GF-D8 (cell line): ENCODE measurements around the gene SUSD4.

Experiments
- DNase-seq: peaks from one replicate; lab custom pipeline; 2025; lab: John Stamatoyannopoulos, UW

Gene SUSD4

GRCh38 chr1:223249854-223250631 lies 113.9 kb downstream of the SUSD4 start:
- no peak for DNase-seq

DNA sequence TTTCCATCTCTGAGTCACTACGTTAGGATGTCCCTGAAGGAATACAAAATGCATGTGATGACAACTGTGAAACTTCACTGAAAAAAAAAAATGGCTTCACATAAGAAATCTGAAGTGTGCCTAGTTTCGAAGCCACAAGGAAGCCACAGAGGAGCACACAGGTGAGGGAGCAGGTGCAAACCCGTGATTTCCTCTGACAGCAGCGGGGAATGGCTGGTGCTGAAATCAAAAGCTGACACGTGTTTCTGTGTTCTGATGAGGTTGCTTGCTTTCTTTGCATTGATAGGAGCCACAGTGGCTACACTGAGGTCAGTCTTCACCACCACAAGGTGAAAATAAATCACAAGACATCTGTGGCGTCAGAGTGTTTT lies 115.2 kb downstream of the SUSD4 start:
- no peak for DNase-seq

DNA sequence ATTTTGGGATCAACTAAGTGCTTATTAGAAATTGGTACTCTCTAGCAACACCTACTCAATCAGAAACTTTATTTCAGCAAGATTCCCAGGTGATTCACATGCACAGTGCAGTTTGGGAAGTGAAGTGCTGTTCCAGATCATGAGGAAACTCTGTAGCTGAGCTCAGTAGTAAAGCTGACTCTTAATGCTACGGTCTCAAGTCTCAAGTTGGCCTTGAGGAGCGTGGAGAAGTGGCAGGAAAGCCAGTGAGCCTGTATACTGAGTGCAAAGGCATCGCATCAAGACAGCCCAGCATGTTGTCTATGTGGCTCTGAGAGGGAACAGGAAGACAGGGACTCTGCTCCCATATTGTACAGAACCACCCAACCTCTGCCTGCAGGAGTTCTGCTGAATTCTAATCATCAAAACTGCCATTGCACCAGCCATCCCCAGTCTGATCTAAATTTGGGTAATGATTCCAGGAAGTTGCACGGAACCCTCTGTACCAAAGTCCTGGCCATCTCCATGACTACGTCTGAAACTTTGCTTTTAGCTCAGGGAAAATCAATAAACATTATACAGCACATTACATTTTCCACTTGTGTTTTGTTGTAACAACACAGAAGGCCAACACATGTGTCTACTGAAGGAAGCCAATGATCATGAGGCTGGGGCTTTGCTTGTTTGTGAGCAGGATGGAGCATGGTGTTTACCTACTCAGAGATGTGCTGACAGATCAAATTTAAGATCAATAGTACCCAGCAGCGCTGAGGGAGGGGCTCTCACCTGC lies 115.8 kb downstream of the SUSD4 start:
- no peak for DNase-seq

- no peak for DNase-seq
These were observed 117.4 kb downstream of the SUSD4 start for GRCh38 chr1:223246476-223247112.

GRCh38 chr1:223245983-223246382 lies 118.0 kb downstream of the SUSD4 start:
- DNase-seq: no peak

DNA sequence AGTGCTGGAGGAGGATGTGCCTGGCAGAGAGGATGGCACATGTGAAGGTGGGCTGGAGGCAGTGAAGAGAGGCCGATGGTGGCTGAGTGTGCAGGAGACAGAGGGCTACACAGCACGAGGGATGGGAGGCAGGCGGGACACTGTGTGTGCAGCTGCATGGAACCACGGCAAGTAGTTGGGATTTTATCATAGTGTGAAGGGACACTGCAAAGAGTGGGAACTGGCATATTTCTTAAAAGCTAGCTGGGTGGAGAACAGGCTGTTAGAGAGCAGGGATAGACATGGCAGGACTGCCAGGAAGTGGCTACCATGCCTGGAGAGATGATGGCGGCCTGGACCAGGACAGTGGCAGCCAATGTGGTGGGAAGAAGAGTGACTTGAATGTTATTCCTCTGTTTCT lies 118.6 kb downstream of the SUSD4 start:
- no peak for DNase-seq

DNA sequence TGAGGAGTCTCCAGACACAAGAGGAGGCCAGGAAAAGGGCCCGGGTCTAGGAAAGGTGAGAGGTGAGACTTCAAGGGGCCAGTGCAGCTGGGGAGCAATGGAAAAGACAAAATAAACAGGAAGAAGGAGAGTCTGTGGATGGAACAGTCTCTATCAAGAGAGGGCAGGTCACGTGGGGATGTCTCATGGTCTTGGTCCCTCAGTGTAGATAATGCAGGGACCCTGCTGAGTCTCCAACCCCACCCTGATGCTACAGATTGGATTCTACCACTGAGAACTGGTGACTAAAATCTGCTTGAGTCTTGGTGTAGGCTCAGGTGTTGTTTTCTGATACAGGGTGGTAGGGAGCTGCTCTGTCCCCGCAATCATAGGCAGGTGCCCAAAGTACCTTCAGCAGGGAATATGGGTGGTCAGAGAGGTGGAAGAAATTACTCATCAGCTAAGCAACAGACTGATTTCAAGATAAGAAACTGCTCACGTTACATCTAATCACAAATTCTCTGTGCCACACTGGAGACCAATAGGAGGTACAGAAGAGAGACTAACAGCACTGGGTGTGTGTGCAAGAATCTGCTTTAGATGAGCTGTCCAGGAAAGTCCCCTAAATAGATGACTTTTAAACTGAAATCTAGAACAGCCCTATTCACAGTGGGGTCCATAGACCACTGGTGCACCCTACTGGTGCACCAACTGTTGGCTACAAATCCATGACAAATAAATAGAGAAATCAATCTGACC lies 119.4 kb downstream of the SUSD4 start:
- no peak for DNase-seq

GRCh38 chr1:223243441-223244050 lies 120.4 kb downstream of the SUSD4 start:
- DNase-seq: no peak

DNA sequence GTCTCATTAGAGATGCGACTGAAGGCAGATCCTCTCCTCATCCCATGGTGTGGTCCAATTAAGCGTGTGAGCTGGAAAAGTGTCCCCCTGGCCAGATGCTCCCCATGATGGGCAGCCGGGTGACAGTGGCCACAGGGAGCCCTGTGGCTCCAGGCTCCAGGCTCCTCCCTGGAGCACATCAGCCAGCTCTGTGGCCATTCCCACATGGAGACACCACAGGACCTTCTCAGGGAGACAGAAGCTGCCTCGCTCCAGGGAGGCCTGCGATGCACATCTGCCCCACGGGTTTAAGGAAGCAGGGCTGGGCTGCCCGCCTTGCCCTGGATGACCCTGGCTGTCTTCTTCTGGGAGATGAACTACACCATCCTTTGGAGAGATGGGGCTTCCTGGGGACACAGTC lies 121.0 kb downstream of the SUSD4 start:
- no peak for DNase-seq

GRCh38 chr1:223242382-223242955 lies 121.5 kb downstream of the SUSD4 start:
- no peak for DNase-seq

DNA sequence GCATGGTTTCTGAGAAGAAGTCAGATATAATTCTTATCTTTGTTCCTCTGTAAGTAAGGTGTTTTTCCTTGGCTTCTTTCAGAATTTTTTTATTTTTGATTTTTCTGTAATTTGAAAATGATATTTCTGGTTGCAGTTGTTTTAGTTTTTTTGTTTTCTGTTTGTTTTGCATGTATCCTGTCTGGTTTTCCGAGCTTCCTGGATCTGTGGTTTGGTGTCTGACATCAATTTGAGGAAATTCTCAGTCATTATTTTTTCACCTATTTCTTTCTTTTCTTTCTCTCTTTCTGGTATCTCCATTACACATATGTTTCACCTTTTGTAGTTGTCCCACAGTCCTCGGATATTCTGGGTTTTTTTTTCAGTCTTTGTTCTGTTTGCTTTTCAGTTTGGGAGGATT lies 123.9 kb downstream of the SUSD4 start:
- DNase-seq: no peak

DNA sequence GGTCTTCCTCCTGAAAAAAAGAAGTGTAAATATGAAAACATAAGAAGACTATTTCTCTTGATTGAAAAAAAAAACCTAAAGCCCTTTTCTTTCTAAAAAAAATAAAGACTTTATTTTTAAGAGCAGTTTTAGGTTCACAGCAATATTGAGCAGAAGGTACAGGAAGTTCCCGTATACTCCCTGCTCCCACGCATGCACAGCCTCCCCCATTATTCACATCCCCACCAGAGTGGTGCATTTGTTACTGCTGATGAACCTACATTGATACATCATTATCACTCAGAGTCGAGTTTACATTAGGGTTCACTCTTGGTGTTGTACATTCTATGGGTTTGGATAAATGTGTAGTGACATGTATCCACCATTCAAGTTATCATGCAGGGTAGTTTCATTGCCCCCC lies 128.9 kb downstream of the SUSD4 start:
- no peak for DNase-seq

- no peak for DNase-seq
These were observed 129.4 kb downstream of the SUSD4 start for GRCh38 chr1:223234534-223234933.

GRCh38 chr1:223234170-223234514 lies 129.8 kb downstream of the SUSD4 start:
- DNase-seq: no peak

DNA sequence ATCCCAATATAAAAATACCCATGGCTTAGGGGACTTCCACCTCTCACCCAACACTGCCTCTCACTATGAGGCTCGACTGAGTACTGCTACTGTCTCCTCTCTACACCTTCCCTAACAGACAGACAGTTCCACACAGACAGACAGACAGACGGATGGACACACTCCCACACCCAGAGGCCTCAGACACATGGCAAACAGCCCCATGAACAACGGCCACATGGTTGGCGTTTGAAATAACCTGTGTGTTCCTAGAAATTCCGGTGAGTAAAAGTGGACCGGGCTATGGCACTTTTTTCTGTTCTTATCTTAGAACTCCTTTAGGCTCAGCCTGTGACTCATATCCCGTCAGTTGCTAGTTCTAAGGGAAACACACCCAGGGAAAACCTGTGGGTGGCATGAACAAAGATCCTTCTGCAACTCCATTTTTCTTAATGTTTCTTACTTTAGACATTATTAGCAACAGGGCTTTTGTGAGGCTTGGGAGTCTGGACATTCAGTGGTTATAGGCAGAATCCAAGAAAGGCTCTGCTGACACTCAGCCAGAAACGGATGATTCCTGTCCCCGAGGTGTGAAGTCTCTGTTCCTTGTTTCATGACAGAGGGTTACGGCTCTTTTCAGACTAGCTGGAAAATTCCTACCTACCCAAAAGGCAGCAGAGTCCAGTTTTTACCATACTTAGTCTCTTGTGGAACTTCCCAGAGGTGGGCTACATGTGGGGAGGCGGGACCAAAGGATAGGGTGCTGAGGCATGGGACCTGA lies 130.4 kb downstream of the SUSD4 start:
- no peak for DNase-seq

- DNase-seq: no peak
These were observed 131.0 kb downstream of the SUSD4 start for GRCh38 chr1:223233019-223233409.

GRCh38 chr1:223231581-223231980 lies 132.4 kb downstream of the SUSD4 start:
- no peak for DNase-seq

DNA sequence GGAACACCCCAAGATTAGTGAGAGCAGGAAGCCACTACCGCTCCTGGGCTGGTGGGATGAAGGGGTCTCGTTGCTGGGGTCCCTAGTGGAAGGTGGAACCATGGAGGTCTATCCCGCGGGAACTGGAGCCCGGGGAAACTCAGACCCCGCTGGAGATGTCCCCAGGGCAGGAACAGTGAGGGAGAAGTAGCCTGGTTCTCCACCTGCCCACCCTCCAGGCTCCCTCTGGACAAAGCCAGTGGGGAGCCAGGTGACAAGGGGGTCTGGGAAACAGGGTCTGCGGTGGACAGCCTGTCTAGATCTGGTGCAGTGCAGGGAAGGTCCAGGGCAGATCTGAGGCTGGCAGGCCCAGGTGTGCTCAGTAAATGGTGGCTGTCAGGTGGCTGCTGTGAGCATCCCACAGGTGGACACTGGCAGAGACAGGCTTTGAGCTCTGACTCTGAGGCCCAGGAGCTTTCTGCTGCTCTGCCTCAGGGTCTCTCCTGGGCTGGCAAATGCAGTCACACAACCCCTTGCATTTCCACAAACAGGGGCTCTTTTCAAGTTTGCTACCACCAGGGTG lies 132.9 kb downstream of the SUSD4 start:
- DNase-seq: no peak

DNA sequence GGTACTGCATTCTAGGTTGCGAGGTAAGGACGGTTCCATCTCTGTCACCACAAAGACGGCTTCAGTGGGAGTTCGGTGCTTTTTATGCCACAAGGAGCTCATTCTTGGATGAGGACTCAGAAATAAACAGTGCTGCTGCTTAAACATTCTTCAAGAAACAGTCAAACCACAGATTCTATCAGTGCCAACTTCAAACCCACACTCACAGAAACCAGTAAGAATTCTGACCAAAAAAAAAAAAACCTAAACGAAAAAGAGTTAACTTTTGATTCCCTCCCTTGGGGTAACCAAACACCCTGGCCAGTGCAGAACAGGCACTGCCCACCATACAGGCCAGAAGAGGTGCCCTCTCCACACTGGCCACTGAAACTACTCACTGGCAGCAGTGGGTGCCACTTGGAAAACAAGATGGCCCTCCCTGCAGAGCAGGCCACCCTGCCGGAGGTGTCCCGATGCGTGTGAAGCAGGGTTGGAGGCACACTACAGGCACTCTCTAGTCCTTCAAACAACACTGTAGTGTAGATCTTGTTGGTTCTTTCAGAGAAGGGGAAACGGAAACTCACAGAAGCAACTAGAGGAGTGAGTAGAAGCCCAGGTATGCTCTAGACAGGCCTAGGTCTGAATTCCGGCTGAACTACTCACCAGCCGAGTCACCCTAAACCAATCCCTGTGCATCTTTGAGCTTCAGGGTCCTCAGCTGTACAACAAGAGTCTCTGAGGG lies 133.7 kb downstream of the SUSD4 start:
- no peak for DNase-seq

DNA sequence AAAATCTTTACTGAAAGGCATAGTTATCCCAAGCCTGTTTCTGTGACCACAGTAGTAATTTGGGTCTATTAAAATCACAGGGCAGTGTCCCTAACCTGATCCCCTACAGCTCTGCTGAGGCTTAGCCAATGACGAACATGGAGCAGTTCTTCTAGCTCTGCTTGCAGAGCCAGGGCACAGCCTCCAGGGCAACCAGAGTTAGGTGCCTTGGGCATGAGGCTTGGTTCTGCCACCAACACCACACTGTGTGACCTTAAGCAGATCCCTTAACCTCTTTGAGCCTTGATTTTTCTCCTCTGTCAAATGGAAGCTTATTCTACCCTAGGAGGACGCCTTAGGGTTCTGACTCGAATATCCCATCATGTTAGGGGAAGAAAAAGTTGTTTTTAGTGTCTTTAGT lies 134.2 kb downstream of the SUSD4 start:
- no peak for DNase-seq
